K562 (cell line): Measurements from ENCODE around the gene FRMPD1.

ENCODE experiments used
- CHD4 ChIP-seq: fragments of 200-600 bp; sonication (generic); IDR thresholded peaks from 3 replicates; pipeline ENCODE4 v1.6.1; 2012; ENCODE audit warnings: low read depth, mild to moderate bottlenecking, mixed read lengths, low read length, inconsistent platforms; ENCODE audit not compliant: insufficient read depth, insufficient replicate concordance, poor library complexity, severe bottlenecking
- E2F6 ChIP-seq, 2 experiments: IDR thresholded peaks; 2 replicates each; pipeline ENCODE4 v1.6.1; 2011; ENCODE audit warnings: borderline replicate concordance in 1 of 2, control low read depth in 1 of 2, low read depth in 1 of 2, low read length in 1 of 2, mild to moderate bottlenecking in 1 of 2, mixed read lengths in 1 of 2, moderate library complexity in 1 of 2; ENCODE audit not compliant: insufficient read depth in 1 of 2, insufficient read length in 1 of 2, poor library complexity in 1 of 2, severe bottlenecking in 1 of 2; ENCODE audit errors: extremely low read depth in 1 of 2
- FOXO4 ChIP-seq: fragments of 450-650 bp; formaldehyde crosslinking; IDR thresholded peaks from 2 replicates; pipeline ENCODE4 v1.4.0; 2020; ENCODE audit warnings: mild to moderate bottlenecking, moderate library complexity
- KLF6 ChIP-seq: fragments of 250-450 bp; sonication (Bioruptor Pico); IDR thresholded peaks from 2 replicates; pipeline ENCODE4 v1.4.0; 2020; ENCODE audit warnings: mild to moderate bottlenecking, moderate library complexity, borderline replicate concordance
- POLR2A ChIP-seq: fragments of 450-650 bp; conservative IDR thresholded peaks from 2 replicates; pipeline ENCODE4 v1.6.1; 2016
- TF ChIP-seq, protein P1 (sequence below): sonication (generic); formaldehyde crosslinking; IDR thresholded peaks from 2 replicates; pipeline ENCODE4 v1.9.0; 2022; ENCODE audit warnings: mild to moderate bottlenecking, missing genetic modification reagents

GRCh38 chr9:37740128-37740527 lies 89.4 kb downstream of the FRMPD1 start:
- TF ChIP-seq FOXO4 (CRISPR knock-in tag) = no peak
- TF ChIP-seq, protein P1, sequence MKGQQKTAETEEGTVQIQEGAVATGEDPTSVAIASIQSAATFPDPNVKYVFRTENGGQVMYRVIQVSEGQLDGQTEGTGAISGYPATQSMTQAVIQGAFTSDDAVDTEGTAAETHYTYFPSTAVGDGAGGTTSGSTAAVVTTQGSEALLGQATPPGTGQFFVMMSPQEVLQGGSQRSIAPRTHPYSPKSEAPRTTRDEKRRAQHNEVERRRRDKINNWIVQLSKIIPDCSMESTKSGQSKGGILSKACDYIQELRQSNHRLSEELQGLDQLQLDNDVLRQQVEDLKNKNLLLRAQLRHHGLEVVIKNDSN (CRISPR knock-in tag) = no peak
- no peak for TF ChIP-seq CHD4
- TF ChIP-seq E2F6 (IDR thresholded peaks at IDR 0.05; ENCODE audit: borderline replicate concordance in 1 of 2, extremely low read depth in 1 of 2, insufficient read depth in 1 of 2, insufficient read length in 1 of 2, low read depth in 1 of 2, low read length in 1 of 2, poor library complexity in 1 of 2, severe bottlenecking in 1 of 2) = no peak
- no peak for TF ChIP-seq POLR2A
- no peak for TF ChIP-seq KLF6 (CRISPR knock-in tag)
